DMS79 treated with DMSO at 0.1 percent for 48 hours (cell line): ENCODE measurements around the gene F2.
"Not testable (repeated sequence)": the region's sequence is repeated elsewhere in the genome, so short reads cannot be mapped to it uniquely, and the experiment has no call there.

Source experiments
- DNase-seq: peaks from one replicate; lab custom pipeline; 2025; lab: John Stamatoyannopoulos, UW

Gene F2

DNA sequence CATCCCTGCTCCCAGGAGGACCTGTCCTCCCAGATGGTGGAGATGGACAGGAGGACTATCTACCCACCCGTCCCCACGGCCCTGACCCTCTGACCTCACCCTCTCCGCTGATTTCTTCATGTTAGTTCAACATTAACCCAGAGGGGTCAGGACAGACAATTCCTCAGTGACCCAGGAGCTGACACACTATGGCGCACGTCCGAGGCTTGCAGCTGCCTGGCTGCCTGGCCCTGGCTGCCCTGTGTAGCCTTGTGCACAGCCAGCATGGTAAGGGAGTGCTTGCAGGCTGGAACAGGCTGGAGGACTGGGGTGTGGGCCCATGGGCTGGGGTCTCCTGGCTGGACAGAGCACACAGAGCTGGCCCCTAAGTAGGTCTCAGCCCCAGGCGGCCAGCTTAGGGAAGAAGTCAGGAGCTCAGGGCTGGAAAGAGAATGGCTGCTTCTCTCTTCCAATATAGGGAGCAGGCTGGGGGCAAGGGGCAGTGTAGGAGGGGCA is at the start of gene F2:
Gene F2 (plus strand): TSS at position 166 of the 495 bp plus-strand sequence. CDS start 23 bp downstream, at position 189.
- no peak for DNase-seq

DNA sequence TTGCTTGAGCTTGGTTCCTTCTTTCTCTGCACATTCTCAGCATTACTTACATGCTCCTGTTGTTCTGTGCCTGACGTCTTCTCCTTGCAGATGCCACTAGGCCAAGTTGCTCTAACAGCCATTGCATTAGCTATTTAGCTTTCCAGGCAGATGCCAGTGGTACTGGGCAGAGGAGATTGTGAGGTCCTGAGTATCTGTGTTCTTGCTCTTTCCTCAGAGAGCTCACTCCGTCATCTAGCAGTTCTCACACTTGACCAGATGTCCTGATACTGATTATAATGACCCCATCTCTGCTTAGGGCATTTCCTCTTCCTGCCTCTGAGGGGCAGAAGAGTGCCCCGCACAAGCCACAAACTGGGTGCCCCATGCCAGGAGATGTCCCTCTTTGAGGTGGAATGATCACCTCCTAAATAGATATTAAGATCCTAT is 49.3 kb upstream of the F2 start:
- DNase-seq, result no peak

DNA sequence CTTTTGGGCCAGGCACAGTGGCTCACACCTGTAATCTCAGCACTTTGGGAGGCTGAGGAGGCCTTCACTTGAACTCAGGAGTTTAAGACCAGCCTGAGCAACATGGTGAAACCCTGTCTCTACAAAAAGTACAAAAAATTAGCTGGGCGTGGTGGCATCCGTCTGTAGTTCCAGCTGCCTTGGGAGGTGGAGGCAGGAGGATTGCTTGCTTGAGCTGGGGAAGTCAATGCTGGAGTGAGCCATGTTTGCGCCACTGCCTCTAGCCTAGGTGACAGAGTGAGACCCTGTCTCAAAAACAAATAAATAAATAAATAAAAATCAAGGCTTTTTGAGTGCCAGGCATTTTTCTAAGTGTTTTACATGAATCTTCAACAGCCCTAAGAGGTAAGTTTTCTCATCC is 48.5 kb upstream of the F2 start:
- DNase-seq, result not testable (repeated sequence)

DNA sequence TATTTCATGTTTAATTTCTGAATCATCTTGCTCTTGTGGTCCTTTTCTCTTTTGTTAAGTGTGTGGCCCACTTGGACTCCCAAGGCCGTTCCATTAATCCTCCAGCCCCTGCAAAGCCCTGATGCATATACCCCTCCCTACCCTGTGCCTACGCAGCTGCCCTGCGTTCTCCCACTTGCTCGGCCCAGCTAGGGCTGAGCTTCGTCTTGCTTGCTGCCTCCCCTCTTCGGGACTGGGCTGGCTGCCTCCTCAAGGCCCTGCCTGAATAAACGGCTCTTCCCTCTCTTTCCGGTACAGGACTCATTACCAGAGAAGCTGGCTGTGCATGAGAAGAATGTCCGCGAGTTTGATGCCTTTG is 47.1 kb upstream of the F2 start:
- no peak for DNase-seq

DNA sequence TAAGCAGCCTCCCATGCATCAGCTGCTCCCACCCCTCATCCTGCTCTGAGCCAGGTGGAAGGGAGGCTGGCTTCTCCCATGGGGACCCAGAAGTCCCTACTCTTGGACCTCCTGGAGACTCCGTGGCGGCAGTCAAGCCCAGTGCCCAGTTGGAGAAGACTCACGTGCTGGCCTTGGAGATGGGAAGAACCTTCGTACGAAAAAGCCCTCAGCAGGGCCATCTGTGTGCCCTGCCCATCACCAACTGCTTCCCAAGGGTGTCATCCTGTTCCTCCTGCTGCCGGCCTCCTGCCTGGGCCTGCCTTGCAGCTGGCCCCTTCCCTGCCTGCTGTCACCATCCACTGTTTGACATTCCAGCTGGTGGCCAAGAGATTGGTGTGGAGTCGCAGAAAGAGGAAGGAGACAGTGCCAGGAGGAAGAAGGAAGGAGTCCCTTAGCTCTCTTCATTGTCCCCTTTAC is 46.6 kb upstream of the F2 start:
- DNase-seq, result no peak

DNA sequence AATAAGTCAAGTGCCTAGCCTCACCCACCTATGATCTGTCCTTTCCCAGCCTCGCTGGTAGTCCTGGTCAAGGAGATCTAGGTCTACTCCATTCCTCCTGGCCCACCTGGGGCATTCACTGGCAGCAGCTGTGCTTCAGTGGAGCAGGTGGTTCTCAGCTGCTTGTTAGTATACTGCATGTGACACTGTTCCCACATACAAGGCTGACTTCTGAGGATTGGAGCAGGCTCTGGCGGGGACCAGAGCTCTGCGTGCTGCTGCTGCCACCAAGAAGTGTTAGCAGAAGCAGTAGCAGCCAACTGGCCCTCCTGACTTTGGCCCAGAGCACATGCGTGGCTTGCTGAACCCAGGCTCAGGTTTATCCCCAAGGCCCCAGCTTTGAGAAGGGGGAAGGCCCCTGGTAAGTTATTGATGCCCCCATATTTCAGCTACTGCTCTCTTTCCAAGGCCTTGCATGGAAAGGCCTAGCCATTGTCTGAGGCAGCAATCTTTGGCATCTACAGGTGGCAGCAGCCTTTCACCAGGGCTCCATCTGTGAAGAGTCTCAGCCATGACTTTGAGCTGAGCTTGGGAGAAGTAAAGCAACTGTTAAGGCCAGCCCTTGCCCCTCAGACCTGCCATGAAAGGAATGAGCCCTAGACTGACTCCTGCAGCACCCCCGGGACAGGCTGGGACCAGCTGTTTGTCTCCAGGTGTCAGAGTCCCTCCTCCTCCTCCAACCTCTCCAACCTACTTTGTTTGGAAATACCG is 45.1 kb upstream of the F2 start:
- no peak for DNase-seq

DNA sequence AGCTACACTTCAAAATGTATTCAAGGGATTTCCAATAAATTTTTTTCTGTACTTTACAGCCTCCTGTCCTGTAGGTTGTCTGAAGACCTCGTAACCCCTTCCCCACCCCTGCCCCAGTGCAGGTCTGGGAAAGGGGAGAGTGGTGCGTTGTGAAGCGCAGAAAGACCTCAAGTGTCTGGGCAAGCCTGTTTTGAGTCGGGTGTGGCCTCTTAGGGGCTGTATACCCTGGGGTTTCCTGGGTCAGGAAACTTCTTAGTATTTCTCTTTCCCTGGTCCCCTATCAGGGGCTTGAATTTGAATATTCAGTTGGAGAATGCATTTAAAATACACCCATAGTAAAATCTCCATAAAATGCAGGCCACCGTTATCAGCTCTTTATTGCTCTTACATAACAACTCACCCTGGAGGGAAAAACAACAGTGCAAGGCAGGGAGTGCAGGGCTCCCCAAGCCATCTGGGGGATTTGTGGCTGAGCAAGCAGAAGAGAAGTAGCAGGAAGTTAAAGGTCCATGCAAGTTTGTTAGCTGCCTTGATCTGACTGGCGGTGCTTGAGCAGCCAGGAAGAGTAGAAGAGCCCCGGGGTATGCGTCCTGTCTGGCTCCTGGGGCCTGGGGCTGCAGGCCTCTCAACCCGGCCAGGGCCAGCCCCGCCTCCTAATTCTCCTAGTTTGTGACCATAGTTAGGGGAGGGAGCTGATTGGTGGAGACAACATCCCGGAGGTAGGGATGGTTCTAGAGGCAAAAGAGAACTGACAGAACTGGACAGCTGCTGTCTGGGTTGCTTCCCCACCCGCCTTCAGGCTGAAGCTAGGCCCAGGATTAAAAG is 44.3 kb upstream of the F2 start:
- DNase-seq, result no peak

DNA sequence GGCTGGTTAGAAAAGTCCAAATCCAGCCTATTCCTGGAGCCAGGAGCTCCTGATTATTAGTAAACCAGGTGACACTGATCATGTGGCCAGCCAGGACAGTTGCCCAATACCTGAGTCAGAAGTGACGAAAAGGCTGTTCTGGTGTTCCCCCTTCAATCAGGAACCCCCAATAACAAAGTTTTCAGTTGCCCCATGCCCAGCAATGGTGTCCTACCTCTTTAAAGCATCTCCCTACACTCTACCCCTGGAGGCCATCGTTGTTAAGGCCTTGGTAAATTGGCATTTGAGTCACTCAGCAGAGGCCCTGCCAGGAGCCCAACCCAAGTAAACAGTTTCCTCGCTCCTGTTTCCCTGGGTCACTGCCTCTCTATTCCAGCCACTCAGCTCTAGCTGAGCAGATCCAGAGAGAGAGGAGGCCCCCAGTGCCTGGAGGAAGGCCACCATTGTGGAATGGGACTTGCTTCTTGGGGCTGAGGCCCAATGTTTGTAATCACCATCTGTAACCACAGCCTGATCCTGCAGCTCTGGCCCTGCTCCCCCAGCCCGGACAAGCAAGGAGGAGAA is 43.6 kb upstream of the F2 start:
- DNase-seq, result no peak

DNA sequence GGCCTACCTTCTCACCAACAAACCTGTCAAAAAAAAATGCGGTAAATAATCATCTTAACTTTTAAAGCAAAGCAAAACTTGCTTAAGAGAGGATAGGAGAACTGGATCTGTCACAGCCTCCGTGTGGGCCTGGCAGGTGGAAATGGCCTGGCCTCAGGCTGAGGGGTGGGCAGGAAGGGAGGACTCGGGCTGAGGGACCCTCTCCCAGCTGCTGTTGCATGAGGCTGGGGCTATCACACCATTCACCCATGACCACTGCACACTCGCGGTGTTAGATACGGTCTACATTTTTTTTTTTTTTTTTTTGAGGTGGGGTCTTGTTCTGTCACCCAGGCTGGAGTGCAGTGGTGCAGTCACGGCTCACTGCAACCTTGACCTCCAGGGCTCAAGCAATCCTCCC is 43.1 kb upstream of the F2 start:
- no peak for DNase-seq

DNA sequence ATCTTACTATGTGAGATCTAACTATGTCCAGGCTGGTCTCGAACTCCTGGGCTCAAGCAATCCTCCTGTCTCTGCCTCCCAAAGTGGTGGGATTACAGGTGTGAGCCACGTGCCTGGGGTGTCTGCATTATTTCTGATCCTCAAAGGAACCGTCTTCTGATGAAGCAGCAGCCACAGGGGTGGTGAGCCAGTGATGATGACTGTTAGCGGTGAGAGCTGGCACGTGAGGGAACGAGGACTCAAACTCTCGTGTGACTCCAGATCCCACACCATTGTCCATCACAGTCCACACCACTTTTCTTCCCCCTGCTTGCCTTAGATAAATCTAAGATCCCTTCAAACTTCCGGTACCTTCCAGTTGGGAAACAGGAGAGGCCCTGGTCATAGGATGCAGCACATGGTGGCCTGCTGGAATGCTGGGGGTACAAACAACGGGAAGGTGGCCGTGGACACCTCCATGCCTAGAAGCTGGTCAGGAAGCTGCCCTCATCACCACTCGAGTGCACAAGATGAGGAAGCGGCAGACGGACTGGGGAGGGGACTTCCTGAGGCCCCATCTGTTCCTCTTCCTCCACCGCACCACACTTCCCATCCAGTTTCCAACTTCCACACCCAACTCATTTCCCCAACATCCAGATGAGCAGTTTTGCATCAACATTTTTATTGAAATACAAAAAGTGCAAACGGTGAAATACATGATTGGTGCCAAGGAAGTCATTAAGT is 42.4 kb upstream of the F2 start:
- no peak for DNase-seq

DNA sequence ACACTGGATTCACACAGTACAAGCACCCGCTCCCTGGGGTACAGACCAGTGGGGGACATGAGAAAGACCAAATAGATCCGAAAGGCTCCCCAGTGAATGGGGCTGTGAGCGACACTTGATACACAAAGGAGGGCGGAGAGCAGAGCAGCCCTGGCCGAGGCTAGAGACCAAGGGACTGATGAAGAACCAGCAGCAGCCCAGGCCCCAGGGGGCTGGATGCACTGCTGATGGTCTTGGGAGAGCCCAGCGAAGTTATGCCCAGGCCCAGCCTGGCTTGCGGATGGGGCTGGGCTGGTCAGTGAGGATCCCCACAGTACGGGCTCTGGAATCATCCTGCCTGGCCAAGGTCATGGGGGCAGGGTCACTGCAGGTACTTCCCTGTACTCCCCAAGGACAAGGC is 41.8 kb upstream of the F2 start:
- DNase-seq, result no peak

DNA sequence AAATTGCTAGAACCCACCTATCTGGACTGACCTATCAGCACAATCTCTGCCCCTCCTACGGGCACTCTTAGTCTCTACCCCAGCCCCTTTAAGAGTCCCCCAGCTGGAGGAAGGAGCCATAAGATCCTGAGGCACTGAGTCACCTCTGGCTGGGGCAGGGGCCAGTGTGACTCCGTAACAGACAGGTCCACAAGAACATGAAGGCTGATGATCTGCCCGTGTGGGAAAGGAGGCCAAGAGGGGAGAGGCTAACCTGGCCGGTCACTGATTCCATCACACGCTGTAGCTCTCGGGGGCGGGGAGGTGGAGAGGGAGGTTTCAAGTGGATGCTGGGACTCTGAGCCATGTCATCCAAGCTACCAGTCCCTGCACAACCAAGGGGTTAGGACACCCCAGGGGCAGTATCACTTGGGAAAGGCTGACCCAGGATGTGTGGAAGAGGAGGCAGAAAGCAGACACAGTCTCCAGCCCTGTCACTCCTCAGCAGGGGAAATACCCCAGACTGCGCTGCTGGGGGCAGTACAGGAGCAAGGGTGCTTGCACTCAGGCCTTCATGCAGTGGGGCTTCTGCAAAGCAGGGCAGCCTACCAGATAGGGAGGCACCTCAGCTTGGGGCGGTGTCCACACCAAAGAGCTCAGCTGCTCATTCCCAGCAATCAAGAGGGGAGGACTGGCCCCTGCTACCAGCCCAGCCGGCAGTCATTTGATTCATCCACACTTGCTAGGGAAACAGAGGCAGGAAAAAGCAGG is 40.8 kb upstream of the F2 start:
- DNase-seq, result no peak

DNA sequence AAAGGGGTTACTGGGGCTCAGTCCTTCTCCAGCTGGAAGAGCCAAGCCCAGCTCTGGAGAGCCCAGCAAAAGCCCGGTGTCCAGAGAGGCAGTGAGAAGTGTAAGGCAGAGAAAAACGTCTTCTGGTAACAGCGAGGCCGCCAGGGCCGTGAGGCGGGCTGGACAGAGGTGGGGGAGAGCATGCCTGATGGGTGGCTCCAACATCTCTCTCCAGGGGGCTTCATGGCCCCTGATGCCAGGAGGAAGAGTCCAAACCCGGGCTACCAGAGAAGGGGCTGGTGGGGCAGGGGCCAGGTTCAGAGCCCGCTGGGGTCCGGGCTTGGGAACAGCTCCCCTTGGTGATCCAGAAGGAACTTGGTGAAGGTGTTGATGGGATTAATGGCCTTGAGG is 40.3 kb upstream of the F2 start:
- DNase-seq, result no peak

DNA sequence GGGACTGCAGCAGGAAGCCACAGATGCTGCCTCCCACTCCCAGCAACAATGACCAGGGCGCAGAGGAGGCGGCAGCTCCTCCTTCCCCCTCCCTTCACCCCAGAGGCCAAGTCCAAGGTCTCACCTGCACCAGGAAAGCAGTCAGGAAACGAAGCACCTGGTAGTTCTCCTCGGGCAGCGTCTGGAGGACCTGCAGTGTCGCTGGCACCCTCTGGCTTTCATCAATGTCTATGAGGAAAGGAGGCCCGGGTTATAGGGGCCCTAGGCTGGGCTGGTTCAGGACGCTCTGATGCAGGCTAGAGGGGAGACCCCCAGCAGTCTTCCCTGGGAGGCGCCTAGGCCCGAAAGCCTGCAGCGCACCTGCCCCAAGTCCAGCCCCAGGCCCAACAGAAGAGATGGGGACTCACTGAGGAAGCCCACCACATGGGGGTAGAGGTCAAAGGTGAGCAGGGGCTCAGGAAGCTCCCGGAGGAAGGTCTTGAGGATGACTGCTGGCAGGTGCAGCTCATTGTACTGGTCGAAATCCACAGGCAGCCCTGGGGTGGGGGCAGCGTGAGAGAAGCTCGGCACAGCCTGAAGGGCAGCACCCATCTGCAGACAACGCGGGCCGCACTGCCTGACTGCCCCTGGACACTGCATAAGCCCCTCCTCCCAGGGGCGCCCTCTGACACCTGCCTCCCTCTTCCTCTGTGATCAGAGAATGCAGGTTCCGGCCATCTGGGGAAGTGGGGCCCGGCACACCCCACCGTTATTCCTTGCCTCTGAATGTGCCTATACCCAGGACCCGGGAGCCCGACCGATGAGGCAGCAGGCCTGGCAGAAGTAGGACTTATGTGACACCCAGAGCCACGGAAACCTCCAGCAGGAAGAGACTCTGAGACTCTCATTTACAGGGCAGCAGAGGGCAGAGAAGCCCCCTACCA is 39.5 kb upstream of the F2 start:
- DNase-seq, result no peak

DNA sequence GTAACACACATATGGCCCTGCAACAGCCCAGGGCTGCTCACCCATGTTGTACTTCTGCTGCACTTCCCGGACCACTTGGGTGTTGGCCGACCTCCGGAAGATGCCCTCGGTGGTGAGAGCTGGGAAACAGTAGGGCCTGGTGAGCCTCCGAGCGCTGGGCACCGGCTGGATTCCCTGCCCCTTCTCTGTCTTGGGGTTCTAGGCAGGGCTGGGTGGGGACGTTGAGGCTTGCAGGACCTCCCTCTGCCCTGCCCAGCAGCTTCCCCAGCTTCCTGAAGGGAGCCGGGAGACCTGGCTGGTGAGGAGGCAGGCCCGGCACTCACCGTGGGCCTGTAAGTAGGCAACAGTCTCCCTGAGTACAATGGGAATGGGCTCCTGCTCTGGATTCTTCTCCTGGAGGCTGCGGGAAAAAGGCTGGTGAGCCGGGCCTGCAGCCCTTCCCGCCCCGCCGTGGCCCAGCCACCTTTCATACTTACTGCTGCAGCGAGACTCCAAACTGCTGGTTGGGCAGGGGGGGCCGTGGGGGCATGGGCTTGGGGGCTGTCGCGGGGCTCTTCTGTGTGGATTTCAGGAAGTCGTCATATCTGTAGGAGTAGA is 38.8 kb upstream of the F2 start:
- no peak for DNase-seq

DNA sequence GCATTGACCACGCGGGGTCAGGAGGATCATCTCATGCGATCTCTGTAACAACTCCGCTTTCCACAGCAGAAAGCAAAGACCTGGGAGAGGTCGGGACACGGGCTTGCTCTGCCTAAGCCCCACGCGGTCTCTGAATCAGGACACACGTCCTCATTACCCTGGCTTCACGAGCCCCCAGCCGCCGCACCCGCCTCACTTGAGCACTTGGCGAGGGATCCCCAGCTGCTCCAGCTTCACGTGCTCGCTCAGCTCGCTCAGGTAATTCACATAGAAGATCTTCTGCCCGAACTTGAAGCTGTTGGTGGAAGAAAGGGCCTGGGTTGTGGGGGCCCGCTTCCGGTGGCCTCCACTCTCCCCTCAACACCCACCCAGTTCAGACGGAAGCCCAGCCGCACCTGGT is 38.2 kb upstream of the F2 start:
- DNase-seq, result no peak

DNA sequence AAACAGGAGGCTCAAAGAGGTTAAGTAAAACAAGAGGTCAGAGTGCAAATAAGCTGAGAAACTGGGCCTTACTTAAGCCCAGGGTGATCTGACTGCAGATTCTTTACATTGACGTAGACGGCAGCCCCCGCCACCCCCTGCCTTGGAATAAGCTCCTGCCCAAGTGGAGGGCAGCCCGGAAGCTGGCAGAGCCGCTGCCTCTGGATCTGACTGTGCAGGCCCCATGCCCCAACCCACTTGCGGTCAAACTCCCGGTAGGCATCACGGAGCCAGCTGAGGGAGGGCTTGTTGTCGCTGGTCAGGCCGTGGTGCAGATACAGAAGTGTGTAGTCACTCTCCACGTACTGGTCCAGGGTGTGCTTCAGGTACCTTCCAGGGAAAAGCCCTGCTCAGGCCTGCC is 37.2 kb upstream of the F2 start:
- no peak for DNase-seq

DNA sequence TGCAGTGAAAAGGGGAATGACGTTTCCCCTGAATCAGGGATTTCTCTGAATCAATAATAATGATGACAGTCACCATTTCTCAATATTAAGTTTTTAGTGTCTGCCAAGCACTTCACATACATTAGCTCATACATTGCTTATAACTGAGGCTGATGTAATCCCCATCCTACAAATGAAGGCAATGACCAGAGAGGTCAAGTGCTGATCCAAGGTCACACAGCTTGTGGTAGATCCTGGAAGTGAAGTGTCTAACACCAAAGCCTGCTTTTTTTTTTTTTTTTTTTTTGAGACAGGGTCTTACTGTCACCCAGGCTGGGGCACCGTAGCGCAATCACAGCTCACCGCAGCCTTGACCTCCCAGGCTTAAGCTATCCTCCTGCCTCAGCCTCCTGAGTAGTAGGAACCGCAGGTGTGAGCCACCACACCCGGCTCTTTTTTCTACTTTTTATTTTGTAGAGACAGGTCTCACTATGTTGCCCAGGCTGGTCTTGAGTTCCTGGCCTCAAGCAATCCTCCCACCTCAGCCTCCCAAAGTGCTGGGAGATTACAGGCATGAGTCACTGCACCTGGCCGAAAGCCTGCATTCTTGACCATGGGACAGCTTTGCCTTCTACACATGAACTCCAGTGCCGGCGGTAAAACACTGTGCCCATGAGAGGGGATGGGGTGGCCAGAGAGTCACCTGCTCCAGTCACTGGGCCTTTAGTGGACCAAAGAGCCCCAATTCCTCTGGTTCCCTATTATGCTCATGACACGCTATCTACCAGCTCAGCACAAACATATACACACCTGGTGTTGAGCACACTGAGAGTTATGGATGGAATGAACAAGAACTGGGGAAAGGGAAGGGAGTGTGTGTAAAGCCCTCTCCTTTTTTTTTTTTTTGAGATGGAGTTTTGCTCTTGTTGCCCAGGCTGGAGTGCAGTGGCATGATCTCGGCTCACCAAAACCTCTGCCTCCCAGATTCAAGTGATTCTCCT is 36.0 kb upstream of the F2 start:
- DNase-seq, result no peak

DNA sequence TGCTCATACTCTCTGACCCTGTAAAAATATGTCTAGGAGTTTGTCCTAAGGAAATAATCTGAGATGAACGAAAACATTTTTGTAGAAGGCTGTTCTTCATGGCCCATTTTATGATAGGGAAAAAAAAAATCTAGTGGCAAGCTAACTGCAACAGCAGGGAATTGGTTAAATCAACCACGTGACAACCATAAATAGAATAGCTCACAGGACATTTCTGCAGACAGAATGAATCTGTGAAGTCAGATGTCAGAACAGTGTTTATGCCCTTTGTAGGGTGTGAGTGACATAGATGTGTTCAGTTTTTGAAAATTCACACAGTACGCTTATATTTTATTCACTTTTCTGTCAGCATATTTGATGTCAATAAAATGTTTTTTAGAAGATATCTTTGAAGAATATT is 34.6 kb upstream of the F2 start:
- DNase-seq, result no peak
